GM21367 (cell line): ENCODE measurements around the gene CSKMT.

Source experiments
- ATAC-seq: cut with Tn5 transposase; IDR thresholded peaks from one replicate; pipeline ENCODE4 v1.9.1; 2021; ENCODE audit not compliant: unreplicated experiment

The CSKMT gene

GRCh38 chr11:62715150-62716130 lies 50.3 kb downstream of the CSKMT start:
- no peak for ATAC-seq

- no peak for ATAC-seq
Observed at GRCh38 chr11:62716206-62716605, 51.1 kb downstream of the CSKMT start.

- ATAC-seq: no peak
Observed at GRCh38 chr11:62716816-62717215, 51.7 kb downstream of the CSKMT start.
